Middle frontal gyrus (tissue), 1 donor: ENCODE measurements around the gene AMIGO2.

Experiments used
- DNase-seq: peaks from one replicate; pipeline ENCODE4 v3.0.0-alpha.2; 2015; ENCODE audit warnings: low spot score; ENCODE audit errors: extremely low spot score

The AMIGO2 gene

DNA sequence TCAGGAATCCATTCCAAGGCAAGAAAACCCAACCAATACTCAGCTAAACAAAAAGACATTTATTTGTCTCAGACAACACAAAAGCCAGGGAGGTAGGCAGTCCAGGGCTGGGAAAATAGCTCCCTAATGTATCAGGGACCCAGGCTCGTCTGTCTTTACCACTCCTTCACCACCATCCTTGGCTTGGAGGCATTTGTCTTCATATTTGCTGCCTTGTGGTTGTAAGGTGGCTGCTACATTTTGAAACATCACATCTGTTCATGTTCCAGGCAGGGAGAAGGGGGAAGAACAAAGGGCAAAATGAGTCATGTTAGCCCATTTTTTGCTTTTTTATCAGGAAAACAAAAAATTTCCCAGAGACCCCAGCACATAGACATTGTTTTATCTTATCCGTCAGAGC lies 45.1 kb downstream of the AMIGO2 start:
- DNase-seq: no peak

DNA sequence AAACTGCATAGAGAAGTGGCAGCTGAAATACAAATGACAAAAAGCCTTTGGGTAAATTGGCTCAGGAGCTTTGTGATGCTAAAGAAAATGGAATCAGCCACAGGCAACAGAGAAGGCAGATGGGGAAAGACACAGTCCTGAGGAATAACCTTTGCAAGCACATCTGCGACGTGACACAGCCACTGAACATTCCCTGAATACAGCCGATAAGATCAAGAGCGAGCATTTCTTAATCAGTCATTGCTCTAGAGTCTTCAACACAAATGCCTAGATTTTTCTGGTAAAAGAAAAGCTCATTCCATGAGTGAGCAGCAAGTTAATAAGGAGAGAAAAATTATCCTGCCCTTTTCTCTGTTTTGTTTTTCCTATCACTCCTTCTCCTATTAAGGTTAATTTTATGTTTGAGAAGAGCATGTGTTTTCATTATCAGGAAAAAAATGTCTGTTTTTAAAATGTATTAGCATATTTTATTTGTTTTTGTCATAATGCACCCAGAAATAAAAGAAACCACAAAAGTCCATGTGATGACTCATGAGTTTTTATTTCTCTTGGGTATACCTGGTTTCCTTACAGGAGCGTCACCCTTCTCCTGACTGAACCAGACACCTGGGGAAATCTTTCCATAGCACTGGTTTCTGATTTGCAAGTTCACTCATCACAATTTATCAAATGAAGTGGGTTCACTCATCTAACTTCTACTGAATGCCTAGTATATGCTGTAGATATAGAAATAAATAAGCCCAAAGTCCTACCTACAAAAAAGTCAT lies 45.8 kb downstream of the AMIGO2 start:
- no peak for DNase-seq

DNA sequence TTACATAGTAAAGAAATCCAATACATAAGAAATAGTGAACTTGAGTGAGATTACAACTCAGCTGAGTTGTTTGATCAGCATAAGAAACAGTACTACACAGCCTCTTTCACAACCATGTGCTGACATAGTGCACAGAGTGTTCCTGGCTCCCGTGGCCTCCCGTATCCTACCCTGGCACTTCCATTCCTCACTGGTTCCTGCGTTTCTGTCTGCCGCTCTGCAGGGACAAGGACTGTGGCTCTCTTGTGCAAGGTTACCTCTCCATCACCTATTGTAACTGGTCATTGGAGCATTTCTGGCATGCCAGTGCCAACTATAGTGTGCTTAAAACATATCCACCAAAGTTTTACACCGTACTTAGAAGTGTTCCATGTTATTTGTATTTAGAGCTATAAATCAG lies 46.7 kb downstream of the AMIGO2 start:
- DNase-seq: no peak

DNA sequence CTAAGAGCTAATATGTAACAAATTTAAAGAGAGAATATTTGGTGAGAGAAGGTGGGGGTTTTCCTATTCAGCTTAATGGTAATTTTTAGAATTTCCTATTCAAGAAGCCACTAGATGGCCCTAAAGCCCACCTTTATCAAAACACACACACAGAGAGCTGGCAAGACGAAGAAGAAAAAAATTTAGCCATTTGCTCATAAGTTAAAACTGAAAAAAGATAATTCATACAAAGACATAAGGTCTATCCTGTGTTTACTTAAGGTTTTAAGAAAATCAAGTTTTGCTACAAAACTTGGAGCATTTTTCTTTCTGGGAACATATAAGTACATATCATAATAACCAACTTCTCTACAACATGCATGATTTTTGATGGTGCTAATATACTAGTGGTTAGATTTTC lies 47.1 kb downstream of the AMIGO2 start:
- DNase-seq: no peak

DNA sequence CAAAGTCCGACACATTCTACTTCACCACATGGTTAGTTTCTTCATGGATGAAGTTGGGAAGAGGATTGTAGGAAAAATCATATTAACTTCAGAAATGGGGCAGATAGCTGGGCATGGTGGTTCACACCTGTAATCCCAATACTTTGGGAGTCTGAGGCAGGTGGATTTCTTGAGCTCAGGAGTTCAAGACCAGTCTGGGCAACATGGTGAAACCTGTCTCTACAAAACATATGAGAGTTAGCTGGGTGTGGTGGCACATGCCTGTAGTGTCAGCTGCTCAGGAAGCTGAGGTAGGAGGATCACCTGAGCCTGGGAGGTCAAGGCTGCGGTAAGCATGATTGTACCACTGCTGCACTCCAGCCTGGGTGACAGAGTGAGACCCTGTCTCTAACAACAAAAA lies 49.9 kb downstream of the AMIGO2 start:
- no peak for DNase-seq

DNA sequence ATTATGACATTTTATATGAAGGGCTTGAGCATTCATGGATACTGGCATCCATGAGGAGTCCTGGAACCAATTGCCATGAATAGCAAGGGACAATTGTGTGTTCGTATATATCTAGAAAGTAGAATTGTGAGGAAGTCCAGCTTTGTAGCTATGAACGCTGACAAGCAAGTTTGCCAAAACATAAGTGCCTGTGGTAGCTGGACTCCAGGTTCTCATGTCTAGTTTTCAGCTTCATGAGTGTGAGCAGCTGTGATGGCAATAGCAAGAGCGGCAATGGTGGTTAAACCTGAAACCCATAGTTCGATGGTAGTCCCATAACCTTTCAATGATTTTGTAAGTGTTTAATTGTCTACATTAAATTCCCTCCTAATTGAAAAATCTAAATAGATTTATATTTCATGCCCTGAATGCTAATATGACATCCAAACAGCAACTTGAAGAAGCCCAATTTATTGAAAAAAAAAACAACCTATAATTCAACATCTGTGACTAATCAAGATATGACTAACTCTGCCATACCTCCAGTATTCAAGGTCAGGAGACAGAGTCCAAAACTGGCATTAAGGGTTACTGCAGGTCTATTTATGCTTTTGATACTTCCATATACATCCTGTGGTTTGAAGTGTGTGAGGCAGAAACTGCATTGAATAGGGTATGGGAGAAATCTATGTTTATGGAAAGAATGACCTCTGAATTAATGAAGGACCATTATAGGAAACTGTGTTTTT lies 50.6 kb downstream of the AMIGO2 start:
- no peak for DNase-seq

DNA sequence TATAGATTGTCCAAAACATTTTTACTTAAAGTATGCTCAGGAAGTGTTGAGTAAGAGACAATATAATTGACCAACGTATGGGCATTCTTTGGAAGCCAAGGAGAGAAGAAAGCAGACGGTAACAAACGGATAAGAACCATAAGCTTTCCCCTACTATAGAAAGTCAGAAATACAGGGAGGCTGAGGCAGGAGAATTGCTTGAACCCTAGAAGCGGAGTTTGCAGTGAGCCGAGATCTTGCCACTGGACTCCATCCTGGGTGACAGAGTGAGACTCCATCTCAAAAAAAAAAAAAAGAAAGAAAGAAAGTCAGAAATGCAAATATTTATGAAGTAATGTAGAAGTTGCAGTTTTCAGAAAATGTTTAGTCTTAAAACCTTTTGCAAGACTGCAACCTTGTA lies 51.6 kb downstream of the AMIGO2 start:
- DNase-seq: no peak
